ENCODE measurements around the gene BHMT.
"Not testable (repeated sequence)": the region's sequence is repeated elsewhere in the genome, so short reads cannot be mapped to it uniquely, and the experiment has no call there.

Gene BHMT

GRCh38 chr5:79111960-79112702 is 522 bp downstream of the BHMT start:
- DNase-seq (ENCODE audit: low read depth in 2 of 2), result no peak

- no peak for DNase-seq (ENCODE audit: low read depth in 2 of 2)
Measured at GRCh38 chr5:79112703-79113058, 1.1 kb downstream of the BHMT start.

DNA sequence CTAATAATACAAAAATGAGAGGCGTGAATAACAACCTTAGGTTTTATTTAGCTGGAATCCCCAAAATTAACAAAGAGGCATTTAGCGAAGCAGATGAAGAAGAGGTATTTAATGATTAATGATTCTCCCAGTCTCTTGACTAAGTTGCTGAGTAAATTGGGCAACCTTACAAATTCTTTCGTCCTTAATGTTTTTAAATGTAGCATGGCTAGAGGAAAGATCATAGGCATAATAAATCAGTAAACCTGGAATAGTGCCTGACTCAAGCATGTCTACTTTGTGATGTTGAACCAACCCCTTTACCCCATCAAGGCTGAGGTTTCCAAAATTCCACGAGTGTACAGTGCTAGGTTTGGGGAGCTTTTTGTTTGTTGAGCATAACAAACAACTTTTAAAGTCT is 7.9 kb downstream of the BHMT start:
- no peak for DNase-seq (ENCODE audit: low read depth in 2 of 2)

DNA sequence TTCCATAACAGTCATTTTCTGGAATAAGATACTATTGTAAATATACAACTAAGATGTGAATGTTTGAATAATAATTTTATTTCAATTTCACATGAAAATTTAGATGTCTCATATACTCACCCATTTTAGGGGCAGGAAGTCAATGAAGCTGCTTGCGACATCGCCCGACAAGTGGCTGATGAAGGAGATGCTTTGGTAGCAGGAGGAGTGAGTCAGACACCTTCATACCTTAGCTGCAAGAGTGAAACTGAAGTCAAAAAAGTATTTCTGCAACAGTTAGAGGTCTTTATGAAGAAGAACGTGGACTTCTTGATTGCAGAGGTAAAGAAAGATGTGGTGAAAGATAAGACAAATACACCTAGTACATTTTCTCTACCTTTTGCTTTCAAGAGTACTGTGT is 8.6 kb downstream of the BHMT start:
- no peak for DNase-seq (ENCODE audit: low read depth in 2 of 2)

- DNase-seq (ENCODE audit: low read depth in 2 of 2), result no peak
Measured at GRCh38 chr5:79122973-79123372, 11.4 kb downstream of the BHMT start.

DNA sequence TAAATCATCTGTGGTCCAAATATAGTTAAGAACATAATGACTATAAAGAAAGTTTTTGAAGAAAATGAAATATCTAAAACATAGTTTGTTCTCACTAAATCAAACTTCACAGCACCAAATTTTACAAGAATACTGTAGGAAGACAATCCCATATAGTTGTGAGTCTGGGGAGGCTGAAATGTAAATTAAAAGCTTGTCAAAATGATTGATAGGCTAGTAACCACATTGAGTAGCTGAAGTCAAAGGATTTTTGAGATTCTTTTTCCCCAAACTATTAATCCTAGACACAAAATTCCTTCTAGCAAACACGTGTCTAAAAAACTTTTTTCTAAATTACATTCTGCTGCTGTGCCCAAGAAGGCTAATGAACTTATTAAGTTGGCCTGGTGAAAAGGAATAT is 13.0 kb downstream of the BHMT start:
- no peak for DNase-seq (ENCODE audit: low read depth in 2 of 2)

GRCh38 chr5:79130781-79131180 is 19.2 kb downstream of the BHMT start:
- DNase-seq (ENCODE audit: low read depth in 2 of 2), result no peak

GRCh38 chr5:79133121-79133656 is 21.6 kb downstream of the BHMT start:
- DNase-seq (ENCODE audit: low read depth in 2 of 2), result no peak

DNA sequence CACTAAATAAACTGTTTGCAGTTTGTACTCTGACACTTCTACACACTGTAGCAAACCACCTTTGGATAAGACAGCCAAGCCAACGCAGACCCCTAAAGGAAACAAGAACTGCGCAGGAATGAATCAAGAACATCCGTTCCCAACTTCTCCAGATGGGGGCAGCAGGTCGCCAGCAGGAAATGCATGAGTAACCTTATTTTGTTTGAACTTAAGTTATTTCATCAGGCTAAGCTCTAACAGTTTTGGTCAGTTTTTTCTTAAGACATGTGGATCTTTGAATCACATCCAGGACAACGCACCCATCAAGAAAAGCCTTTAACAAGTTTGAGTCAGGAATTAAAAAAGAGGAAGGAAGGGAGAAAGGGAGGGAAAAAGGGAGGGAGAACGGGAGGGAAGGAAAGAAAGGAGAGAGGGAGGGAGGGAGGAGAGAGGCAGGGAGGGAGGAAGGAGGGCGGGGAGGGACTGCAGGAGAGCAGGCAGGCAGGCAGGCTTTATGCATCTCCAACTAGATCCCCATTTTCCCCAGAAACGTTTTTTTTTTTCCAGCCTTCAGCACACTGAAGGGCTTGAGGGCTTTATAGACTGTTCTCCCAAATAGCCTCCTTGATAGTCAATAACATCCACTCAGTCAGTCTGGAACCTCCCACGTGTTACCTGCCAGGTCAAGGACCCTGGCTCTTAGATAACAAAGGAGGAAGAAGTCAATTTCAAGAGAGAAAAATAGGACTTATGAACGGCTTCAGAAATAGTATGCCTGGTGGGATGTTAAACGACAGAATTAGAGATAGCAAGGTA is 22.2 kb downstream of the BHMT start:
- DNase-seq (ENCODE audit: low read depth in 2 of 2), result peak; percentile 47 to 58

- no peak for DNase-seq (ENCODE audit: low read depth in 2 of 2)
Measured at GRCh38 chr5:79135790-79136553, 24.4 kb downstream of the BHMT start.

- DNase-seq (ENCODE audit: low read depth in 2 of 2), result no peak
Measured at GRCh38 chr5:79136618-79137017, 25.0 kb downstream of the BHMT start.

GRCh38 chr5:79140553-79140952 is 28.9 kb downstream of the BHMT start:
- no peak for DNase-seq (ENCODE audit: low read depth in 2 of 2)

DNA sequence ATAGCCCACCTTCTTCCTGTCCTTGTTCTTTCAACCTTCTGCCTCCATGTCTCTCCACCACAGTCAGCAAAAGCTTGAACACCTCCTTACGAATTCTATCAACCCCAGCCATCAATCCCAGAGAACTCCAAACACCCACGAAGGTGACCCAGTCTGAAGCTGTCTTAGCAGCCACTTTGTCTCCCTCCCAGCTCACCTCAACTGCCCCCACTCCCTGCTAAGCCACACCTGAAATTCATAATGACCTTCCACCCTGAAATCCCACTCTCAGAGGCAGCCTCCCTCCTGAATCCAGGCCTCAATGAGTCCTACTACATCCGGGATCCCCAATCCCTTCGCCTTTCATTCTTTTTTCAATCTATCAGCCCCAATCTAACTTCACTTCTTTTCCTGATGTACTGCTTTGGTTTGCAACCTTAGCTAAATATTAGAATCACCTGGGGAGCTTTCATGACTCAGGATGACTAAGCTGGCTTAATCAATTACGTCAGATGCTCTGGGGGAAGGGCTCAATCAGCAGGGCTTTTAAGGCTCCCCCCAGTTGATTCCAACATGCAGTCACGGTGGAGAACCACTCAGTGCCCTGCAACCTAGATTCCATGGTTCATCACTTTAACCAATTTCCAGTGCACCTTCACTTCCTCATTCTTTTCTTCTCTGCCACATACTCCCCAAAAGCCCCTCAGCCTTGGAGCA is 32.2 kb downstream of the BHMT start:
- DNase-seq (ENCODE audit: low read depth in 2 of 2), result no peak

GRCh38 chr5:79147076-79147475 is 35.5 kb downstream of the BHMT start:
- no peak for DNase-seq (ENCODE audit: low read depth in 2 of 2)

- DNase-seq (ENCODE audit: low read depth in 2 of 2), result no peak
Measured at GRCh38 chr5:79149433-79149832, 37.8 kb downstream of the BHMT start.

- DNase-seq (ENCODE audit: low read depth in 2 of 2), result no peak
Measured at GRCh38 chr5:79151942-79152671, 40.5 kb downstream of the BHMT start.

DNA sequence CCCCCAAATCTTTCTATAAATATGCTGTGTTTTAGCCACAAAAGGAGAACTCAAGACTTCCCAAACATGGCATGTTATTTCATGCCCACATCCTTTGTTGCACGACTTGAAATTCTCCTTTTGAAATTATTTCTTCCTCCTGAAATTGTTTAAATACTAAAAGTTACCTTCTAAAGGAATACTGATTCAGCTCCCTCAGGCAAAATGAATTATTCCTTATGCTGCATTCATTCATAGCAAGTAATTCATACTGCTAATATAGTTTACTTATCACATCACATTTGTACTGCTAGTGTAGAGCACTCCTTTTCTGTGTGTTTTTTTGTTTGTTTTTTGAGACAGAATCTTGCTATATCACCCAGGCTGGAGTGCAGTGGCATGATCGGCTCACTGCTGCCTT is 45.7 kb downstream of the BHMT start:
- DNase-seq (ENCODE audit: low read depth in 2 of 2), result no peak

DNA sequence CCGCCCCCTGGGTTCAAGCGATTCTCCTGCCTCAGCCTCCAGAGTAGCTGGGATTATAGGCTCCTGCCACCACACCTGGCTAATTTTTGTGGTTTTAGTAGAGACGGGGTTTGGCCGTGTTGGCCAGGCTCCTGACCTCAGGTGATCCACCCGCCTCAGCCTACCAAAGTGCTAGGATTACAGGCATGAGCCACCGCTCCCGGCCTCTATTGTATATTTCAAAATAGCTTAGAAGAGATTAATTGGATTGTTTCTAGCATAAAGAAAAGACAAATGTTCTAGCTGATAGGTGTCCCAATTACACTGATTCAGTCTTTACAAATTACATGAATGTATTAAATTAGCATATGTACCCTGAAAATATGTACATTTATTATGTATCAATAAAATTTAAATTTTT is 50.0 kb downstream of the BHMT start:
- not testable (repeated sequence) for DNase-seq (ENCODE audit: low read depth in 2 of 2)

GRCh38 chr5:79168031-79168430 is 56.4 kb downstream of the BHMT start:
- DNase-seq (ENCODE audit: low read depth in 2 of 2), result no peak

- DNase-seq (ENCODE audit: low read depth in 2 of 2), result no peak
Measured at GRCh38 chr5:79170661-79171060, 59.1 kb downstream of the BHMT start.

GRCh38 chr5:79171635-79172245 is 60.1 kb downstream of the BHMT start:
- no peak for DNase-seq (ENCODE audit: low read depth in 2 of 2)

Measured in stimulated activated CD4-positive, alpha-beta T cell treated with anti-CD3 and anti-CD28 coated beads, Interleukin-4, amount 100 ng/mL, for 48 hours (primary cell).